Esophagus squamous epithelium (tissue), 5 donors: ENCODE results near the gene C1QTNF9B. TPM values are rescaled to one million over a fixed set of nuclear protein-coding genes. Genes with fewer than 3 reads are reported as not detected.

Source experiments
- DNase-seq: peaks from one replicate; lab custom pipeline; 2025; lab: John Stamatoyannopoulos, UW
- H3K27ac ChIP-seq, 4 donors: fragments of 200-600 bp; sonication (generic); one replicate each; pipeline ENCODE4 v1.5.1; 2016 to 2019; ENCODE audit warnings: mild to moderate bottlenecking in 1 of 4
- H3K27me3 ChIP-seq, 4 donors: fragments of 200-600 bp; sonication (generic); 1 replicate in 3 of 4; 2 replicates in 1 of 4; pipeline versions ENCODE4 v1.5.1 to v1.6.0; 2017 to 2021; ENCODE audit warnings: antibody characterized with exemption in 1 of 4
- H3K36me3 ChIP-seq, 3 donors: fragments of 200-600 bp; sonication (generic); one replicate each; pipeline ENCODE4 v1.5.1; 2016 to 2019
- H3K4me1 ChIP-seq, 3 donors: fragments of 200-600 bp; sonication (generic); one replicate each; pipeline ENCODE4 v1.5.1; 2017 to 2019
- H3K4me3 ChIP-seq, 4 donors: fragments of 200-600 bp; sonication (generic); 1 replicate in 3 of 4; 2 replicates in 1 of 4; pipeline ENCODE4 v1.5.1; 2016 to 2019; ENCODE audit warnings: mild to moderate bottlenecking in 2 of 4, moderate library complexity in 1 of 4
- H3K9me3 ChIP-seq, 3 donors: fragments of 200-600 bp; sonication (generic); one replicate each; pipeline ENCODE4 v1.5.1; 2016 to 2019
- POLR2A ChIP-seq, 4 donors: fragments of 450-650 bp; IDR thresholded peaks; one replicate each; pipeline ENCODE4 v1.6.1; 2017; ENCODE audit warnings: antibody characterized with exemption in 4 of 4, mild to moderate bottlenecking in 4 of 4, moderate library complexity in 3 of 4
- WGBS, 2 donors: methylation state at CpG; one replicate each; pipeline ENCODE4 v1.1.5; 2018; 5-methylcytosine and 5-hydroxymethylcytosine counted together
- intact Hi-C: fragments of 100-400 bp; cut with DNase I; formaldehyde crosslinking; loops from one replicate; pipeline ENCODE4 v1.15.0; 2022
- total RNA-seq, 4 donors: library from RNA; depleted of rRNA; stranded (reverse); fragments of >200 nt; gene quantifications; one replicate each; pipeline ENCODE4 v1.1.0, GENCODE V29; 2016
- TF ChIP-seq, protein P1 (sequence below), 6 experiments: fragments of 450-650 bp in 4 of 6; fragments of 200-600 bp in 2 of 6; sonication (generic) in 2 of 6; IDR thresholded peaks; one replicate each; pipeline ENCODE4 v1.5.1; 2016 to 2019; ENCODE audit warnings: antibody characterized with exemption in 6 of 6, mild to moderate bottlenecking in 4 of 6, moderate library complexity in 4 of 6
- donor health status: DM: yes; HTN: yes; CAD: no.

C1QTNF9B gene
- total RNA-seq, 4 donors from 2014 or later: not detected

DNA sequence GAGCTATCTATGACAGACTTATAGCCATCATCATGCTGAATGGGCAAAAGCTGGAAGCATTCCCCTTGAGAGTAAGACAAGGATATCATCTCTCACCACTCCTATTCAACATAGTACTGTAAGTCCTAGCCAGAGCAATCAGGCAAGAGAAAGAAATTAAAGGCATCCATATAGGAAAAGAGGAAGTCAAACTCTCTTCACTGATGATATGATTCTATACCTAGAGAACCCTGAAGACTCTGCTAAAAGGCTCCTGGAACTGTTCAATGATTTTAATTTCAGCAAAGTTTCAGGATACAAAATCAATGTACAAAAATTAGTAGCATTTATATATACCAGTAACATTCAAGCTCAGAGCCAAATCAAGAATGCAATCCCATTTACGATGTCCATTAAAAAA lies 21.7 kb upstream of the C1QTNF9B start:
- no peaks in the 10 kb centered on the region for H3K9me3 ChIP-seq
- intact Hi-C loops: no loop called here
- TF ChIP-seq, protein P1, sequence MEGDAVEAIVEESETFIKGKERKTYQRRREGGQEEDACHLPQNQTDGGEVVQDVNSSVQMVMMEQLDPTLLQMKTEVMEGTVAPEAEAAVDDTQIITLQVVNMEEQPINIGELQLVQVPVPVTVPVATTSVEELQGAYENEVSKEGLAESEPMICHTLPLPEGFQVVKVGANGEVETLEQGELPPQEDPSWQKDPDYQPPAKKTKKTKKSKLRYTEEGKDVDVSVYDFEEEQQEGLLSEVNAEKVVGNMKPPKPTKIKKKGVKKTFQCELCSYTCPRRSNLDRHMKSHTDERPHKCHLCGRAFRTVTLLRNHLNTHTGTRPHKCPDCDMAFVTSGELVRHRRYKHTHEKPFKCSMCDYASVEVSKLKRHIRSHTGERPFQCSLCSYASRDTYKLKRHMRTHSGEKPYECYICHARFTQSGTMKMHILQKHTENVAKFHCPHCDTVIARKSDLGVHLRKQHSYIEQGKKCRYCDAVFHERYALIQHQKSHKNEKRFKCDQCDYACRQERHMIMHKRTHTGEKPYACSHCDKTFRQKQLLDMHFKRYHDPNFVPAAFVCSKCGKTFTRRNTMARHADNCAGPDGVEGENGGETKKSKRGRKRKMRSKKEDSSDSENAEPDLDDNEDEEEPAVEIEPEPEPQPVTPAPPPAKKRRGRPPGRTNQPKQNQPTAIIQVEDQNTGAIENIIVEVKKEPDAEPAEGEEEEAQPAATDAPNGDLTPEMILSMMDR (IDR thresholded peaks at IDR 0.05): no peak
- TF ChIP-seq POLR2A (IDR thresholded peaks at IDR 0.05): no peak
- no peak for DNase-seq
- WGBS, 2 donors: 90 to 91% methylated on average over 1 of the region's 1 CpG
- H3K27ac ChIP-seq: no peak overlapping the region
- H3K27me3 ChIP-seq: peaks cover 0 to 10% (median 0%) of the 10 kb centered on the region in 4 donors
- no peaks in the 10 kb centered on the region for H3K4me1 ChIP-seq
- no peaks in the 10 kb centered on the region for H3K36me3 ChIP-seq
- no peak overlapping the region for H3K4me3 ChIP-seq

DNA sequence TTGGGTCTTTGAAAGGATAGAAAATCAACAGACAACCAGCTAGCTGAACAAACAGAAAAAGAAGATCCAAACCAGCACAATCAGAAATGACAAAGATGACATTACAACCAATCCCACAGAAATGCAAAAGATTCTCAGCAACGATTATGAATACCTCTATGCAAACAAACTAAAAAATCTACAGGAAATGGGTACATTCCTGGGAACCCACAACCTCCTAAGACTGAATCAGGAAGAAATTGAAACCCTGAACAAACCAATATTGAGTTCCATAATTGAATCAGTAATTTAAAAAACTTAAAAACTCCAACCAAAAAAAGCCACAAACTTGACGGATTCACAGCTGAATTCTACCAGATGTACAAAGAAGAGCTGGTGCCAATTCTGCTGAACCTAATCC lies 20.9 kb upstream of the C1QTNF9B start:
- H3K4me3 ChIP-seq: no peak overlapping the region
- no peaks in the 10 kb centered on the region for H3K4me1 ChIP-seq
- H3K9me3 ChIP-seq: no peaks in the 10 kb centered on the region
- 45 to 62% methylated on average over 2 of the region's 2 CpGs for WGBS, 2 donors
- peaks cover 0 to 10% (median 0%) of the 10 kb centered on the region in 4 donors for H3K27me3 ChIP-seq
- H3K27ac ChIP-seq: no peak overlapping the region
- no peaks in the 10 kb centered on the region for H3K36me3 ChIP-seq
- intact Hi-C loops: no loop called here
- TF ChIP-seq, protein P1 (IDR thresholded peaks at IDR 0.05): no peak
- no peak for TF ChIP-seq POLR2A (IDR thresholded peaks at IDR 0.05)
- no peak for DNase-seq

DNA sequence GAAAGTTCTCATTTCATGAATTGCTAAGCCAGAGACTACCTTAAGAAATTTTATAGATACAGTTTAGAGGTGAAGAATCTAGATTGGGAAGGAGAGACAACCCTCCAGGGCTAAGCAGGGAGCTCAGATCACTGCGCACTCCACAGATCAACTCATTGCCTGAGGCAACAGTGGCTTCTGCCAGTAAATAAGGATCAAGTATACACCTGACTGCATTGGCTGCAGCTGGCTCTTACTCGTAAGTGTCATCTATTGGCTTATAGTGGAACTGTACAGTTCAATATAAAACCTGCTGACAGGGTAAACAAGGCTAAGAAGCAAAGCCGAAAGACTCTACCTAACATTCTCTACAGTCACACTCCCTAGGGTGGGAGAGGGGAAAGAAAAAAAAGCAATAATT lies 18.0 kb upstream of the C1QTNF9B start:
- intact Hi-C loops: no loop called here
- WGBS, 2 donors: 62 to 86% methylated on average over 2 to 3 of the region's 3 CpGs

DNA sequence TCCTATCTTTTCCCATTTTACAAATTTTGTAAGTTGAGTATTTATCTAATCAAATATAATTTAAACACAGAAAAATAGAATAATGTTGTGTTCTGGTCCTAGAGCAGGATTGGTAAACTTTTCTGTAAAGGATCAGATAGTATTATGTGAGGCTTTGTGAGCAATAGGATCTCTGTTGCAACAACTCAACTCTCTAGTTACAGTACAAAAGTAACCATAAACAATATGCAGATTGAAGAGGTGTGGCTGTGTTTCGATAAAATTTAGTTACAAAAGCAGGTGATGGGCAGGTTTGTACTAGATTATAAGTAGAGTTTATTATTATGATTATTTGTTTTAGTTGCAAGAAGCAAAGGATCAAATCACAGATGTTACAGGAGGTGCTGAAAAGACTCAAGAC lies 15.2 kb upstream of the C1QTNF9B start:
- Histone ChIP-seq H3K36me3 (no peaks in the 10 kb centered on the region), H3K4me3 (no peak overlapping the region), H3K27me3 (peaks cover 0 to 9% (median 0%) of the 10 kb centered on the region in 4 donors), H3K4me1 (no peaks in the 10 kb centered on the region), H3K9me3 (no peaks in the 10 kb centered on the region), H3K27ac (no peak overlapping the region)
- TF ChIP-seq, protein P1 (IDR thresholded peaks at IDR 0.05): no peak
- no peak for TF ChIP-seq POLR2A (IDR thresholded peaks at IDR 0.05)
- 19 to 36% methylated on average over 1 of the region's 1 CpG for WGBS, 2 donors
- DNase-seq: no peak
- intact Hi-C loops: no loop called here

More for the DNA sequence above, 18.0 kb upstream of the C1QTNF9B start:
- no peaks in the 10 kb centered on the region for H3K36me3 ChIP-seq
- DNase-seq: no peak
- H3K4me1 ChIP-seq: no peaks in the 10 kb centered on the region
- peaks cover 0 to 10% (median 0%) of the 10 kb centered on the region in 4 donors for H3K27me3 ChIP-seq
- no peak for TF ChIP-seq POLR2A (IDR thresholded peaks at IDR 0.05)
- TF ChIP-seq, protein P1 (IDR thresholded peaks at IDR 0.05): no peak
- H3K4me3 ChIP-seq: no peak overlapping the region
- H3K9me3 ChIP-seq: no peaks in the 10 kb centered on the region
- no peak overlapping the region for H3K27ac ChIP-seq

DNA sequence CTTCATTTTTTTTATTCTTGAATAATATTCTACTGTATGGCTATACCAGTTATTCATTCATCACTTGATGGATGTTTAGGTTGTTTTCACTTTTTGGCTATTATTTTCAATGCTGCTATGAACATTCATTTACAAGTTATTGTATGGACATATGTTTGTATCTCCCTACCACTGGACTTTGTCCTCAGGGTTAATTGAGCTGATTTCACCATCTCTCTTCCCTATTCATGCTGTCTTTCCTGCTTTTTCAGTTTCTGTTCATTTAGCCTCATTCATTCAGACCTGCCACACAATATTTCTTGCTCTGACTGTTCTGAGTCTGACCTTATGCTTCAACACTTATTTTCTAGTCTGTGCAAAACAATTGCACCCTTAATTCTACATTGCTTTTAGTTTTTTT lies 12.3 kb upstream of the C1QTNF9B start:
- no peak overlapping the region for H3K4me3 ChIP-seq
- intact Hi-C loops: no loop called here
- H3K27ac ChIP-seq: no peak overlapping the region
- DNase-seq: no peak
- no peaks in the 10 kb centered on the region for H3K36me3 ChIP-seq
- no peaks in the 10 kb centered on the region for H3K27me3 ChIP-seq
- H3K4me1 ChIP-seq: no peaks in the 10 kb centered on the region
- no peaks in the 10 kb centered on the region for H3K9me3 ChIP-seq
- TF ChIP-seq POLR2A (IDR thresholded peaks at IDR 0.05): no peak

DNA sequence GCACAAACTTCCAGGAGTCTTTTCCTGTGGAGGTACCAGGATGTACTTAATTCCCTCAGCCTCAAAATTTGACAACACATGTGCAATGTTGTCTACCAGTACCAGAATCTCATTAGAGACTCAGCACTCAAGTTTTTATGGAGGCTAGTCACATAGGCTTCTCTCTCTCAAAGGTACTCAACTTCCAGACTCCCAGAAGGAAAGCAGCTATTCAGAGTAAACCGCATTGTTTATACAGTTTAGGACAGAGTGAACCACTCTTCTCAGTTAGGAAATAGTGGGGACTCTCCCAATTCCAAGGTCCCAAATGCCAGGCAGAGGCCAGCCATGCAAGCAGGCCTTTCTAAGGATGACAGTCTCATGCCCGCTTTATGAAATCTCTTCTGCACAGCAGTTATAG lies 8.5 kb upstream of the C1QTNF9B start:
- no peak for DNase-seq
- TF ChIP-seq, protein P1 (IDR thresholded peaks at IDR 0.05): no peak
- no peak for TF ChIP-seq POLR2A (IDR thresholded peaks at IDR 0.05)
- no peaks in the 10 kb centered on the region for H3K9me3 ChIP-seq
- H3K27me3 ChIP-seq: peaks cover 0 to 37% (median 7%) of the 10 kb centered on the region in 4 donors
- no peaks in the 10 kb centered on the region for H3K36me3 ChIP-seq
- no peak overlapping the region for H3K4me3 ChIP-seq
- 83 to 93% methylated on average over 2 of the region's 2 CpGs for WGBS, 2 donors
- no peak overlapping the region for H3K27ac ChIP-seq
- intact Hi-C loops: no loop called here
- peaks cover 5 to 11% (median 9%) of the 10 kb centered on the region in 3 donors for H3K4me1 ChIP-seq
